ENCODE data around the gene TRIM38.

DNA sequence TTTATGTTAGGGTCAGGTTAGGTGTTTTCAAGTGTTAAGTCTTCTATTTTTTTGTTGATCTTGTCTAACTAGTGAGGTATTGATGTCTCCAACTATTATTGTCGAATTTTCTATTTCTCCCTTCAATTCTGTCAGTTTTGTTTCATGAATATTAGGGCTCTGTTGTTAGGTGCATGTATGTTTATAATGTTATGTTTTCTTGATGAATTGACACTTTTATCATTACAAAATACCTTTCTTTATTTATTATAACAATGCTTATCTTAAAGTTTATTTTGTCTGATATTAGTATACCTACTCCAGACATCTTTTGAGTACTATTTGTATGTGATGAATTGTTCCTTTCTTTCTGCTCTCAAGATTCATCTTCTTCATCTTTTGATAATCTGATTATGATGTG, 12.9 kb upstream of the TRIM38 start:
- TF ChIP-seq, protein P1, sequence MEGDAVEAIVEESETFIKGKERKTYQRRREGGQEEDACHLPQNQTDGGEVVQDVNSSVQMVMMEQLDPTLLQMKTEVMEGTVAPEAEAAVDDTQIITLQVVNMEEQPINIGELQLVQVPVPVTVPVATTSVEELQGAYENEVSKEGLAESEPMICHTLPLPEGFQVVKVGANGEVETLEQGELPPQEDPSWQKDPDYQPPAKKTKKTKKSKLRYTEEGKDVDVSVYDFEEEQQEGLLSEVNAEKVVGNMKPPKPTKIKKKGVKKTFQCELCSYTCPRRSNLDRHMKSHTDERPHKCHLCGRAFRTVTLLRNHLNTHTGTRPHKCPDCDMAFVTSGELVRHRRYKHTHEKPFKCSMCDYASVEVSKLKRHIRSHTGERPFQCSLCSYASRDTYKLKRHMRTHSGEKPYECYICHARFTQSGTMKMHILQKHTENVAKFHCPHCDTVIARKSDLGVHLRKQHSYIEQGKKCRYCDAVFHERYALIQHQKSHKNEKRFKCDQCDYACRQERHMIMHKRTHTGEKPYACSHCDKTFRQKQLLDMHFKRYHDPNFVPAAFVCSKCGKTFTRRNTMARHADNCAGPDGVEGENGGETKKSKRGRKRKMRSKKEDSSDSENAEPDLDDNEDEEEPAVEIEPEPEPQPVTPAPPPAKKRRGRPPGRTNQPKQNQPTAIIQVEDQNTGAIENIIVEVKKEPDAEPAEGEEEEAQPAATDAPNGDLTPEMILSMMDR (IDR thresholded peaks at IDR 0.05; ENCODE audit: insufficient read depth, low read length): no peak
- TF ChIP-seq, protein P2, sequence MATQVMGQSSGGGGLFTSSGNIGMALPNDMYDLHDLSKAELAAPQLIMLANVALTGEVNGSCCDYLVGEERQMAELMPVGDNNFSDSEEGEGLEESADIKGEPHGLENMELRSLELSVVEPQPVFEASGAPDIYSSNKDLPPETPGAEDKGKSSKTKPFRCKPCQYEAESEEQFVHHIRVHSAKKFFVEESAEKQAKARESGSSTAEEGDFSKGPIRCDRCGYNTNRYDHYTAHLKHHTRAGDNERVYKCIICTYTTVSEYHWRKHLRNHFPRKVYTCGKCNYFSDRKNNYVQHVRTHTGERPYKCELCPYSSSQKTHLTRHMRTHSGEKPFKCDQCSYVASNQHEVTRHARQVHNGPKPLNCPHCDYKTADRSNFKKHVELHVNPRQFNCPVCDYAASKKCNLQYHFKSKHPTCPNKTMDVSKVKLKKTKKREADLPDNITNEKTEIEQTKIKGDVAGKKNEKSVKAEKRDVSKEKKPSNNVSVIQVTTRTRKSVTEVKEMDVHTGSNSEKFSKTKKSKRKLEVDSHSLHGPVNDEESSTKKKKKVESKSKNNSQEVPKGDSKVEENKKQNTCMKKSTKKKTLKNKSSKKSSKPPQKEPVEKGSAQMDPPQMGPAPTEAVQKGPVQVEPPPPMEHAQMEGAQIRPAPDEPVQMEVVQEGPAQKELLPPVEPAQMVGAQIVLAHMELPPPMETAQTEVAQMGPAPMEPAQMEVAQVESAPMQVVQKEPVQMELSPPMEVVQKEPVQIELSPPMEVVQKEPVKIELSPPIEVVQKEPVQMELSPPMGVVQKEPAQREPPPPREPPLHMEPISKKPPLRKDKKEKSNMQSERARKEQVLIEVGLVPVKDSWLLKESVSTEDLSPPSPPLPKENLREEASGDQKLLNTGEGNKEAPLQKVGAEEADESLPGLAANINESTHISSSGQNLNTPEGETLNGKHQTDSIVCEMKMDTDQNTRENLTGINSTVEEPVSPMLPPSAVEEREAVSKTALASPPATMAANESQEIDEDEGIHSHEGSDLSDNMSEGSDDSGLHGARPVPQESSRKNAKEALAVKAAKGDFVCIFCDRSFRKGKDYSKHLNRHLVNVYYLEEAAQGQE (IDR thresholded peaks at IDR 0.05; ENCODE audit: insufficient replicate concordance, low read depth): no peak
- TF ChIP-seq SPI1 (IDR thresholded peaks at IDR 0.05; ENCODE audit: borderline replicate concordance, low read depth) (no peak), GABPA (IDR thresholded peaks at IDR 0.05; ENCODE audit: low read depth) (no peak), POLR2AphosphoS5 (IDR thresholded peaks at IDR 0.05; ENCODE audit: low read depth) (no peak)
